Measurements from ENCODE around the gene ATP1B4. TPM values are rescaled to one million over a fixed set of nuclear protein-coding genes. Genes with fewer than 3 reads are reported as not detected.
"Not testable (repeated sequence)": the region's sequence is repeated elsewhere in the genome, so short reads cannot be mapped to it uniquely, and the experiment has no call there.

ATP1B4 gene
- total RNA-seq, 2 donors from 2014 or later, result not detected

DNA sequence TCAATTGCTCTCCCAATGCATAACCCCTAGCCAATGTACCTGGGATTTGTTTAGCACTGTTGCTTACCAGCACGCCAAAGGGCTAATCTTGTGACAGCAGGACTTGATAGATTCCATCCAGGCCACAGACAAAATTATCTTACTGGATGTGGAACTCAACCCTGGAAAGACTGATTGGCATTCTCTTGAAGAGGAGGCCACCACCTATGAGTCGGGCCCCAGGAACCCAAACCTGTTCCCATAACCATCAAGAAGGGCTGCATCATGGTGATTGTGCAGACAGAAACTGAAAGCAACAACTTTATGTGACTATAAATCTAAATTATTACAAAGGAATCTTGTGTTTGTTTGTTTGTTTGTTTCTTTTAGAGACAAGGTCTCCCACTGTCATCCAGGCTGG is 30.8 kb upstream of the ATP1B4 start:
- H3K36me3 ChIP-seq, result no peaks in the 10 kb centered on the region
- intact Hi-C loops (cut with DNase I), result no loop called here
- no peaks in the 10 kb centered on the region for H3K9me3 ChIP-seq
- H3K9ac ChIP-seq (ENCODE audit: low read depth in 2 of 2, low read length in 2 of 2), result no peak overlapping the region
- TF ChIP-seq, protein P1, sequence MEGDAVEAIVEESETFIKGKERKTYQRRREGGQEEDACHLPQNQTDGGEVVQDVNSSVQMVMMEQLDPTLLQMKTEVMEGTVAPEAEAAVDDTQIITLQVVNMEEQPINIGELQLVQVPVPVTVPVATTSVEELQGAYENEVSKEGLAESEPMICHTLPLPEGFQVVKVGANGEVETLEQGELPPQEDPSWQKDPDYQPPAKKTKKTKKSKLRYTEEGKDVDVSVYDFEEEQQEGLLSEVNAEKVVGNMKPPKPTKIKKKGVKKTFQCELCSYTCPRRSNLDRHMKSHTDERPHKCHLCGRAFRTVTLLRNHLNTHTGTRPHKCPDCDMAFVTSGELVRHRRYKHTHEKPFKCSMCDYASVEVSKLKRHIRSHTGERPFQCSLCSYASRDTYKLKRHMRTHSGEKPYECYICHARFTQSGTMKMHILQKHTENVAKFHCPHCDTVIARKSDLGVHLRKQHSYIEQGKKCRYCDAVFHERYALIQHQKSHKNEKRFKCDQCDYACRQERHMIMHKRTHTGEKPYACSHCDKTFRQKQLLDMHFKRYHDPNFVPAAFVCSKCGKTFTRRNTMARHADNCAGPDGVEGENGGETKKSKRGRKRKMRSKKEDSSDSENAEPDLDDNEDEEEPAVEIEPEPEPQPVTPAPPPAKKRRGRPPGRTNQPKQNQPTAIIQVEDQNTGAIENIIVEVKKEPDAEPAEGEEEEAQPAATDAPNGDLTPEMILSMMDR (IDR thresholded peaks at IDR 0.05), result no peak
- no peaks in the 10 kb centered on the region for H3K27me3 ChIP-seq
- H3K4me1 ChIP-seq, result no peaks in the 10 kb centered on the region
- H3K27ac ChIP-seq, result no peak overlapping the region
- no peak overlapping the region for H3K4me3 ChIP-seq
- no peak for DNase-seq

DNA sequence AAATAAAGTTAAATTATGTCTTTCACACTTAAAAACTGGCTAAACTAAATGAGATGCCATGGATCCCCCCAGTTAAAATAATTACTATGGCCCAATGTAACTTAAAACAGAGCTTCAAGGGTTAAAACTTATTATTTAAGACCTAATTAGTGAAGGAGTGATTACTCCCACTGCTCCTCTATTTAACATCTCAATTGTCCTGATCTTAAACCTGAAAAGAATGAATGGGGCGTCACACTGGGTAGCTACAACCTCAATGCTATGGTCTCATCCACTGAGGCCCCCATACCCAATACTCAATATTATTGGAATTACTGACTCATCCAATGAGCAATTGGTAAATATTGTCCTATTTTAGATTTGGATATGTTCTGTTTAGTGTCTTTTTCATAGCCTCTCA is 29.5 kb upstream of the ATP1B4 start:
- no peaks in the 10 kb centered on the region for H3K36me3 ChIP-seq
- H3K9me3 ChIP-seq, result no peaks in the 10 kb centered on the region
- TF ChIP-seq, protein P1 (IDR thresholded peaks at IDR 0.05), result no peak
- no peak overlapping the region for H3K4me3 ChIP-seq
- DNase-seq, result no peak
- H3K27ac ChIP-seq, result no peak overlapping the region
- H3K4me1 ChIP-seq, result no peaks in the 10 kb centered on the region
- no peak overlapping the region for H3K9ac ChIP-seq (ENCODE audit: low read depth in 2 of 2, low read length in 2 of 2)
- intact Hi-C loops (cut with DNase I), result no loop called here
- no peaks in the 10 kb centered on the region for H3K27me3 ChIP-seq

DNA sequence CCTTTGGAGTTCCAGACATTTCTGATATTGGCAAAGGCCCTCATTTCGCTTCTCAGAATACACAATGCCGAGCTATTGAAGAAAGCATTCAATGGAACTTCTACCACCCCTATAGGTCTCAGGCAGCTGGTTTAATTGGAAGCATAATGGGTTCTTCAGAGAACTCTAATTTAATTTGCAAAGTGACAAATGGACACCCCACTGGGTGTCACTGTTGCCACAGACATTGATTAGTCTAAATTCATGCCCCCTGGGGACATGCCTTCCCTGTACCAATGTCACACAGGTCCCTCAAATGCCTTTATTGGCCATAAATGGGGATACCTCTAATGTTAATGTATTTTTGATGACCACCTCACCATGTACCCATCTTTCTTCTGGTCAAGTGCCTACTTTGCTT is 27.7 kb upstream of the ATP1B4 start:
- TF ChIP-seq, protein P1 (IDR thresholded peaks at IDR 0.05), result no peak
- no peaks in the 10 kb centered on the region for H3K27me3 ChIP-seq
- intact Hi-C loops (cut with DNase I), result no loop called here
- no peaks in the 10 kb centered on the region for H3K36me3 ChIP-seq
- H3K4me3 ChIP-seq, result no peak overlapping the region
- no peak for DNase-seq
- no peaks in the 10 kb centered on the region for H3K4me1 ChIP-seq
- no peak overlapping the region for H3K27ac ChIP-seq
- no peak overlapping the region for H3K9ac ChIP-seq (ENCODE audit: low read depth in 2 of 2, low read length in 2 of 2)
- H3K9me3 ChIP-seq, result no peaks in the 10 kb centered on the region

DNA sequence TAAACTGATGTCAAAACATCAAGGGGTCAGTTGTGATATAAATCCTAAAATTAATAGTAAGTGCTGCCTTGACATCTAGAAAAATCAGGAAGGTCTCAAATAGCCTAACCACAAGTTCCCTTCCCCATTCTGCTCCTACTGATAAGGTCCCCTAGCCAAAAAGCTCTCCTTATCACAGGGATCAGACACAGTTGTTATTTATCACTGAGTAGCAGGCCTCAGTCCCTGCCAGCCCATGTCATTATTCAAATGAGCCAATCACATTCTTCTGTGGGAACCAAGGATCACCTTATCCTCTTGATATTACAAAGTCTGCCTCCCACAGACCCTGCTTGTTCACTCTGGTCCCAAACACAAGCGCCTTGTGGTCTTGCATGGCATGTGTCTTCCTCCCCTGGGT is 27.3 kb upstream of the ATP1B4 start:
- no peaks in the 10 kb centered on the region for H3K27me3 ChIP-seq
- H3K4me1 ChIP-seq, result no peaks in the 10 kb centered on the region
- TF ChIP-seq, protein P1 (IDR thresholded peaks at IDR 0.05), result no peak

DNA sequence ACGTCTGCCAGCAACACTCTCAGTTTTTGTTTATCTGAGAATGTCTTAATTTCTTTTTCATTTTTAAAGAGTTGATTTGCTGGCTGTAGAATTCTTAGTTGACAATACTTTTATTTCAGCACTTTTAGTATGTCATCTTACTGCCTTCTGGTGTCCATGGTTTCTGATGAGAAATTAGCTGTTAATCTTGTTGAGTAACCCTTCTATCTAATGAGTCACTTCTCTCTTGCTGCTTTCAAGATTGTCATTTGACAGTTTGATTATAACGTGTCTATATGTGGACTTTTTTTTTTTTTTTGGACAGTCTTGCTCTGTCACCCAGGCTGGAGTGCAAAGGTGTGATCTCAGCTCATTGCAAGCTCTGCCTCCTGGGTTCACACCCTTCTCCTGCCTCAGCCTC is 26.6 kb upstream of the ATP1B4 start:
- DNase-seq, result no peak
- H3K27me3 ChIP-seq, result no peaks in the 10 kb centered on the region
- H3K4me1 ChIP-seq, result no peaks in the 10 kb centered on the region
- H3K27ac ChIP-seq, result no peak overlapping the region
- TF ChIP-seq, protein P1 (IDR thresholded peaks at IDR 0.05), result no peak
- intact Hi-C loops (cut with DNase I), result no loop called here
- H3K36me3 ChIP-seq, result no peaks in the 10 kb centered on the region
- no peak overlapping the region for H3K4me3 ChIP-seq
- no peaks in the 10 kb centered on the region for H3K9me3 ChIP-seq
- H3K9ac ChIP-seq (ENCODE audit: low read depth in 2 of 2, low read length in 2 of 2), result no peak overlapping the region

More for the DNA sequence above, 27.3 kb upstream of the ATP1B4 start:
- no peak overlapping the region for H3K27ac ChIP-seq
- H3K9ac ChIP-seq (ENCODE audit: low read depth in 2 of 2, low read length in 2 of 2), result no peak overlapping the region
- intact Hi-C loops (cut with DNase I), result no loop called here
- DNase-seq, result no peak
- no peaks in the 10 kb centered on the region for H3K9me3 ChIP-seq
- H3K4me3 ChIP-seq, result no peak overlapping the region
- no peaks in the 10 kb centered on the region for H3K36me3 ChIP-seq

DNA sequence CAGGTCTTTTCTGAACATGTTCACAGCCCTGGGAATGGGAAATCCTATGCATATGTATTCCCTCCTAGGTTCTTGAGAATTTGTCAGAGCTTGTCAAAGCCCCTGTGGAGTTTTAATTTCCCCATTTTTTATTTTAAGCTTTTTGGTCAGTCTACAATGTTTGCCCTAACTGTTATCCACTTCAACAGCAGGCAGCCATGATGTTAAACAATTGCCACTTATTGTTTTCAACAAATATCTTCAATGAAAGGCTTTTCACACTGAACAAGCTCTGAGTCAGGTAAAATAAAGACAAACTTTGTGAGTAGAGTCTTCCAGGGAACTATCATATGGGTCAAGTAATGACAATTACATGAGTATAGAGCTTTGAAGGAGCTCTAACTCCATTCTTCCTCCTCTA is 25.0 kb upstream of the ATP1B4 start:
- Histone ChIP-seq H3K4me1 (no peaks in the 10 kb centered on the region), H3K36me3 (no peaks in the 10 kb centered on the region), H3K27ac (no peak overlapping the region), H3K27me3 (no peaks in the 10 kb centered on the region), H3K4me3 (no peak overlapping the region), H3K9me3 (no peaks in the 10 kb centered on the region), H3K9ac (ENCODE audit: low read depth in 2 of 2, low read length in 2 of 2) (no peak overlapping the region)
- TF ChIP-seq, protein P1 (IDR thresholded peaks at IDR 0.05), result no peak
- intact Hi-C loops (cut with DNase I), result no loop called here
- DNase-seq, result no peak

DNA sequence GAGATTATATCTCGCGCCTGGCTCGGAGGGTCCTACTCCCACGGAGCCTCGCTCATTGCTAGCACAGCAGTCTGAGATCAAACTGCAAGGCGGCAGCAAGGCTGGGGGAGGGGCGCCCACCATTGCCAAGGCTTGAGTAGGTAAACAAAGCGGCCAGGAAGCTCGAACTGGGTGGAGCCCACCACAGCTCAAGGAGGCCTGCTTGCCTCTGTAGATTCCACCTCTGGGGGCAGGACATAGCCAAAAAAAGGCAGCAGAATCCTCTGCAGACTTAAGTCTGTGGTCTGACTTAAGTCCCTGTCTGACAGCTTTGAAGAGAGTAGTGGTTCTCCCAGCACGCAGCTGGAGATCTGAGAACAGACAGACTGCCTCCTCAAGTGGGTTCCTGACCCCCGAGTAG is 17.3 kb upstream of the ATP1B4 start:
- H3K27ac ChIP-seq; H3K9me3 ChIP-seq; DNase-seq; H3K4me1 ChIP-seq; H3K4me3 ChIP-seq; H3K36me3 ChIP-seq; H3K9ac ChIP-seq (ENCODE audit: low read depth in 2 of 2, low read length in 2 of 2); intact Hi-C loops (cut with DNase I); H3K27me3 ChIP-seq: not testable (repeated sequence)
